GM12892 (cell line): ENCODE measurements around the gene NPIPB8.
"Not testable (repeated sequence)": the region's sequence is repeated elsewhere in the genome, so short reads cannot be mapped to it uniquely, and the experiment has no call there.

Experiments
- POLR2A ChIP-seq: IDR thresholded peaks from 2 replicates; pipeline ENCODE4 v1.6.1; 2011; ENCODE audit warnings: low read depth, low read length, control low read depth
- POLR2AphosphoS5 ChIP-seq: IDR thresholded peaks from 2 replicates; pipeline ENCODE4 v1.6.1; 2011; ENCODE audit warnings: low read depth, low read length, control low read depth

DNA sequence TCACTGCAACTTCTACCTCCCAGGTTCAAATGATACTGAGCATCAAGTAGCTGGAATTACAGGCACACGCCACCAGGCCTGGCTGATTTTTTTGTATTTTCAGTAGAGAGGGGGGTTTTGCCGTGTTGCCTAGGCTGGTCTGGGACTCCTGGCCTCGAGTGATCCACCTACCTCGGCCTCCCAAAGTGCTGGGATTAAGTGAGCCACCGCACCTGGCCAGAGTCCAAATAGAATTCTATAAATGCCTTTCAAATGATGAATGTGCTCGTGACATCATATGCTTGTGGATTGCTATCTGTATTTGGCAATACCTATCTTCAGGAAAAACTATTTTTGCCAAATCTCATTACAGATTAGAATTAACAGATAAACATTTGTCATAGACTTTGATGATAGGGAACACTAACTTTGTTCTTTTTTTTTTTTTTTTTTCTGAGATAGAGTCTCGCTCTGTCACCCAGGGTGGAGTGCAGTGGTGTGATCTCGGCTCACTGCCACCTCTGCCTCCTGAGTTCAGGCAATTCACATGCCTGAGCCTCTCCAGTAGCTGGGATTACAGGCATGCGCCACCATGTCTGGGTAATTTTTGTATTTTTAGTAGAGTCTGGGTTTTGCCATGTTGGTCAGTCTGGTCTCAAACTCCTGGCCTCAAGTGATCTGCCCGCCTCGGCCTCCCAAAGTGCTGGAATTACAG is 55.5 kb downstream of the NPIPB8 start:
- not testable (repeated sequence) for TF ChIP-seq POLR2AphosphoS5, POLR2A
